Neural cell (in vitro differentiated cells): Measurements from ENCODE around the gene DNM2. TPM values are rescaled to one million over a fixed set of nuclear protein-coding genes. Genes with fewer than 3 reads are reported as not detected.

ENCODE experiments used
- H2AFZ ChIP-seq: fragments of 200-600, 300-800 bp; sonication (generic), shearing (Covaris generic); 2 replicates; pipeline ENCODE4 v1.6.0; 2014; ENCODE audit warnings: low read depth, mild to moderate bottlenecking, antibody characterized with exemption, low read length, moderate library complexity
- H3F3A ChIP-seq: fragments of 200-600 bp; shearing (Covaris generic); 2 replicates; pipeline ENCODE4 v1.6.1; 2016; ENCODE audit warnings: mild to moderate bottlenecking, moderate library complexity, mixed read lengths, antibody characterized with exemption, low read length; ENCODE audit not compliant: insufficient read depth, poor library complexity, severe bottlenecking
- H3K27ac ChIP-seq: fragments of 200-600, 300-800 bp; sonication (generic), shearing (Covaris generic); 2 replicates; pipeline ENCODE4 v1.5.1; 2014; ENCODE audit warnings: mild to moderate bottlenecking, low read length, moderate library complexity
- H3K27me3 ChIP-seq: fragments of 300-800, 200-600 bp; sonication (generic), shearing (Covaris generic); 2 replicates; pipeline ENCODE4 v1.6.0; 2014; ENCODE audit warnings: mild to moderate bottlenecking, low read depth, low read length, moderate library complexity; ENCODE audit not compliant: insufficient read depth
- H3K36me3 ChIP-seq: fragments of 300-800, 200-600 bp; sonication (generic), shearing (Covaris generic); 2 replicates; pipeline ENCODE4 v1.5.1; 2014; ENCODE audit warnings: mild to moderate bottlenecking, antibody characterized with exemption, low read length, moderate library complexity; ENCODE audit not compliant: insufficient read depth
- H3K4me2 ChIP-seq: fragments of 300-800, 200-600 bp; sonication (generic), shearing (Covaris generic); 2 replicates; pipeline ENCODE4 v1.6.0; 2014; ENCODE audit warnings: mild to moderate bottlenecking, low read length
- H3K4me3 ChIP-seq: fragments of 300-800, 200-600 bp; sonication (generic), shearing (Covaris generic); 2 replicates; pipeline ENCODE4 v1.5.1; 2014; ENCODE audit warnings: mild to moderate bottlenecking, low read length, moderate library complexity
- H3K79me2 ChIP-seq: fragments of 200-600 bp; shearing (Covaris generic); replicated peaks from 2 replicates; pipeline ENCODE4 v1.6.0; 2014; ENCODE audit warnings: mild to moderate bottlenecking, low read length, moderate library complexity; ENCODE audit not compliant: insufficient read depth
- H3K9ac ChIP-seq: fragments of 300-800, 200-600 bp; sonication (generic), shearing (Covaris generic); 2 replicates; pipeline ENCODE4 v1.6.1; 2016; ENCODE audit warnings: mild to moderate bottlenecking, low read length, mixed read lengths
- H3K9me2 ChIP-seq: fragments of 200-600 bp; shearing (Covaris generic); 2 replicates; pipeline ENCODE4 v1.6.1; 2016; ENCODE audit warnings: mild to moderate bottlenecking, low read length, mixed read lengths; ENCODE audit not compliant: insufficient read depth
- H3K9me3 ChIP-seq: fragments of 200-600, 300-800 bp; sonication (generic), shearing (Covaris generic); 2 replicates; pipeline ENCODE4 v1.6.1; 2016; ENCODE audit warnings: mild to moderate bottlenecking, mixed run types, low read length, moderate library complexity, mixed read lengths
- H4K20me1 ChIP-seq: fragments of 200-600 bp; shearing (Covaris generic); 2 replicates; pipeline ENCODE4 v1.6.1; 2016; ENCODE audit warnings: mild to moderate bottlenecking, mixed run types; ENCODE audit not compliant: insufficient read depth
- CTCF ChIP-seq: fragments of 450-650 bp; IDR thresholded peaks from 2 replicates; pipeline ENCODE4 v1.5.1; 2014; ENCODE audit warnings: antibody characterized with exemption, mild to moderate bottlenecking, moderate library complexity; ENCODE audit not compliant: poor library complexity, severe bottlenecking
- EP300 ChIP-seq: fragments of 450-650 bp; conservative IDR thresholded peaks from 2 replicates; pipeline ENCODE4 v1.6.1; 2014; ENCODE audit warnings: antibody characterized with exemption, mild to moderate bottlenecking, moderate library complexity; ENCODE audit not compliant: poor library complexity, severe bottlenecking
- EZH2 ChIP-seq: fragments of 200-600, 300-800 bp; shearing (Covaris generic), sonication (generic); IDR thresholded peaks from 2 replicates; pipeline ENCODE4 v1.6.1; 2014; ENCODE audit warnings: antibody characterized with exemption, low read length, borderline replicate concordance, mild to moderate bottlenecking; ENCODE audit not compliant: insufficient read depth, poor library complexity, severe bottlenecking
- MXI1 ChIP-seq: fragments of 450-650 bp; conservative IDR thresholded peaks from 2 replicates; pipeline ENCODE4 v1.6.1; 2014; ENCODE audit warnings: antibody characterized with exemption, mild to moderate bottlenecking; ENCODE audit not compliant: poor library complexity, severe bottlenecking
- POLR2AphosphoS5 ChIP-seq: IDR thresholded peaks from 2 replicates; pipeline ENCODE4 v1.6.1; 2012
- RAD21 ChIP-seq: fragments of 450-650 bp; conservative IDR thresholded peaks from 2 replicates; pipeline ENCODE4 v1.6.1; 2014; ENCODE audit warnings: antibody characterized with exemption, mild to moderate bottlenecking, moderate library complexity
- REST ChIP-seq: IDR thresholded peaks from 2 replicates; pipeline ENCODE4 v1.6.1; 2012; ENCODE audit warnings: borderline replicate concordance
- SMC3 ChIP-seq: fragments of 450-650 bp; conservative IDR thresholded peaks from 2 replicates; pipeline ENCODE4 v1.6.1; 2014; ENCODE audit warnings: antibody characterized with exemption, mild to moderate bottlenecking, moderate library complexity; ENCODE audit not compliant: poor library complexity
- TAF1 ChIP-seq: IDR thresholded peaks from 2 replicates; pipeline ENCODE4 v1.6.1; 2012; ENCODE audit warnings: low read depth
- polyA plus RNA-seq: library from polyadenylated mRNA; depleted of rRNA; stranded (reverse); fragments of >200 nt; gene quantifications from 2 replicates; pipeline ENCODE4 v1.2.3, GENCODE V29; 2014

The DNM2 gene
- polyA plus RNA-seq, 1 donor from 2014 or later: 31.4 TPM

- no peak overlapping the region for H2AFZ ChIP-seq
- H3K36me3 ChIP-seq: no peaks in the 10 kb centered on the region
- no peak for TF ChIP-seq MXI1
- TF ChIP-seq CTCF: no peak
- no peak for TF ChIP-seq SMC3
- TF ChIP-seq EP300: no peak
- no peaks in the 10 kb centered on the region for H3F3A ChIP-seq
- H3K4me2 ChIP-seq: no peak overlapping the region
- no peaks in the 10 kb centered on the region for H3K79me2 ChIP-seq
- H3K27ac ChIP-seq: no peak overlapping the region
- no peaks in the 10 kb centered on the region for H3K9me2 ChIP-seq
- H3K9ac ChIP-seq: no peak overlapping the region
- H3K4me3 ChIP-seq: no peak overlapping the region
- no peaks in the 10 kb centered on the region for H3K9me3 ChIP-seq
- no peaks in the 10 kb centered on the region for H4K20me1 ChIP-seq
- no peaks in the 10 kb centered on the region for H3K27me3 ChIP-seq
These were observed 144.8 kb downstream of the DNM2 start for GRCh38 chr19:10862561-10863106.

- no peak for TF ChIP-seq REST
- no peak for TF ChIP-seq TAF1
- no peak for TF ChIP-seq CTCF
- no peak for TF ChIP-seq MXI1
- no peak for TF ChIP-seq RAD21
- no peak for TF ChIP-seq EP300
- no peak for TF ChIP-seq SMC3
- no peak for TF ChIP-seq POLR2AphosphoS5
- no peak for TF ChIP-seq EZH2
These were observed 145.3 kb downstream of the DNM2 start for GRCh38 chr19:10863107-10863717.

More at GRCh38 chr19:10863107-10863717, 145.3 kb downstream of the DNM2 start:
- H3K27me3 ChIP-seq: no peaks in the 10 kb centered on the region
- H3K4me3 ChIP-seq: no peak overlapping the region
- no peaks in the 10 kb centered on the region for H3K9me2 ChIP-seq
- H3K9ac ChIP-seq: no peak overlapping the region
- H3K27ac ChIP-seq: no peak overlapping the region
- H2AFZ ChIP-seq: no peak overlapping the region
- H3F3A ChIP-seq: no peaks in the 10 kb centered on the region
- H3K4me2 ChIP-seq: no peak overlapping the region
- no peaks in the 10 kb centered on the region for H4K20me1 ChIP-seq
- H3K9me3 ChIP-seq: no peaks in the 10 kb centered on the region
- no peaks in the 10 kb centered on the region for H3K79me2 ChIP-seq
- H3K36me3 ChIP-seq: no peaks in the 10 kb centered on the region
